ENCODE results near the gene ASB12.

The ASB12 gene

GRCh38 chrX:64187762-64188150 lies 42.7 kb downstream of the ASB12 start:
- H3K9ac ChIP-seq, result no peak overlapping the region
- H3K4me2 ChIP-seq (ENCODE audit: low read length), result no peak overlapping the region
- H3K36me3 ChIP-seq (ENCODE audit: control insufficient read depth, insufficient read depth, low read length), result no peaks in the 10 kb centered on the region
- H3K79me2 ChIP-seq, result no peaks in the 10 kb centered on the region
- no peaks in the 10 kb centered on the region for H3K4me1 ChIP-seq
- no peak overlapping the region for H3K27ac ChIP-seq
- no peaks in the 10 kb centered on the region for H3K27me3 ChIP-seq (ENCODE audit: control insufficient read depth, insufficient read depth, low read length)
- no peak overlapping the region for H2AFZ ChIP-seq
- no peaks in the 10 kb centered on the region for H3K9me3 ChIP-seq (ENCODE audit: control insufficient read depth, low read length)
- TF ChIP-seq CTCF (IDR thresholded peaks at IDR 0.05), result no peak
- no peak overlapping the region for H3K4me3 ChIP-seq (ENCODE audit: low read depth, low read length)

DNA sequence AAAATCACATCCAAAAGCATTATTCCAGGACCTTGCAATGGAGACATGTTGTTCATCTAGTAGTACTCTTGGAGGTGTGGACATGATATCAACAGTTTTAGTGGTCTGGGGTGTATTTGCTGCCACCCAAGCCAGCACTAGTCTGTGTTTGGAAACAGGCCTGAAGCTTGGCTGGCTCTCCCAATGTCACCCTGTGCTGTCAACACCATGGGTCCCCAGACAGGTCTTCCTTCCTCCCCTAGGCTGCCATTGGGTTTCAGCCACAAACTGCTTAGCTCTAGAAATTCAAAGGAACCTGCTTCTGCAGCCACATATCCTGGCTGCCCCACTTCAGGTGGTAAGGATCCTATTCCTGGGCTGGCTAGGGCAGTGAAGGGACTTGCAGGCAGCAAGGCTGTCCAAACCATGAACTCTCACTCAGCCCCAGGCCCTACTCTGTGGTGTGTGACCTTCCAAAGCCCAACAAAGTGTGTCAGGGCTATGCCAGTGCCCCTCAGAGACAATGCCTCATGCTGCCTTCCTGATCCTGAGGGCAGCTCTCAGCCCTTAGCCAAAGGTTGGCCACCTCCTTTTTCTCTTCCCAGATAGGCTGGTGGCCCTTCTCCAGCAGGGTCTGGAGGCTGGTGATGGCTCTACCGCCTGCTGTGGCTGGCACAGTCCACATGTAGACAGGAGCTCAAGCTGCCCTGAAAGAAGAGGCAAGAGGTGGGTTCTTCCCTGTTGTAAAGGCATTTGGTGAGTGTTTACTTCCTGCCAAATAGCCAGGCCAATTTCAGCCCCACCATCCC lies 43.2 kb downstream of the ASB12 start:
- Histone ChIP-seq H3K4me1 (no peaks in the 10 kb centered on the region), H3K27me3 (ENCODE audit: control insufficient read depth, insufficient read depth, low read length) (no peaks in the 10 kb centered on the region), H3K36me3 (ENCODE audit: control insufficient read depth, insufficient read depth, low read length) (no peaks in the 10 kb centered on the region), H3K9ac (no peak overlapping the region), H3K4me3 (ENCODE audit: low read depth, low read length) (no peak overlapping the region), H3K4me2 (ENCODE audit: low read length) (no peak overlapping the region), H3K27ac (no peak overlapping the region), H3K9me3 (ENCODE audit: control insufficient read depth, low read length) (no peaks in the 10 kb centered on the region), H2AFZ (no peak overlapping the region), H3K79me2 (no peaks in the 10 kb centered on the region)
- no peak for TF ChIP-seq CTCF (IDR thresholded peaks at IDR 0.05)

DNA sequence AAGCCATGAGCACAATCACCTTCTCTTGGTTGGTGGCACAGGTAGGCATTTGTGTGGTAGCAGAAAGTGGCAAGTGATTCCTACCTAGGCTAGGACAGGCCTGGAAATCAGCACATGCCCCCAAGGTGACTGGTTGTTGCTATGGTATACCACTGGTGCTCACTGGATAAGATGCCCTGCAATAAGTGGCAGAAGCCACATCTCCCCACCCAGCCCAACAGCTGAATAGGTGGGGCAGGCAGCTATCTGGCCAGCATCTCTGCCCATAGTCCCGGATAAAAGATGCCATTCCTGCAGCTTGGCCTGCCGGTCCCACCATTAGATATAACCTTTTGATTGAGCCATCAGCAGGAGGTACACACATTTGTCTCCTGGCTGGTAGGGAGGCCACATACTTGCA lies 46.0 kb downstream of the ASB12 start:
- Histone ChIP-seq H3K27ac (no peak overlapping the region), H3K4me1 (no peaks in the 10 kb centered on the region), H3K4me2 (ENCODE audit: low read length) (no peak overlapping the region), H3K36me3 (ENCODE audit: control insufficient read depth, insufficient read depth, low read length) (no peaks in the 10 kb centered on the region), H2AFZ (no peak overlapping the region), H3K9ac (no peak overlapping the region), H3K79me2 (no peaks in the 10 kb centered on the region), H3K4me3 (ENCODE audit: low read depth, low read length) (no peak overlapping the region), H3K9me3 (ENCODE audit: control insufficient read depth, low read length) (no peaks in the 10 kb centered on the region), H3K27me3 (ENCODE audit: control insufficient read depth, insufficient read depth, low read length) (no peaks in the 10 kb centered on the region)
- TF ChIP-seq CTCF (IDR thresholded peaks at IDR 0.05), result no peak

GRCh38 chrX:64182208-64182607 lies 48.2 kb downstream of the ASB12 start:
- H2AFZ ChIP-seq, result no peak overlapping the region
- no peak overlapping the region for H3K27ac ChIP-seq
- no peak overlapping the region for H3K4me3 ChIP-seq (ENCODE audit: low read depth, low read length)
- no peak for TF ChIP-seq CTCF (IDR thresholded peaks at IDR 0.05)
- H3K79me2 ChIP-seq, result no peaks in the 10 kb centered on the region
- no peak overlapping the region for H3K4me2 ChIP-seq (ENCODE audit: low read length)
- H3K36me3 ChIP-seq (ENCODE audit: control insufficient read depth, insufficient read depth, low read length), result no peaks in the 10 kb centered on the region
- no peaks in the 10 kb centered on the region for H3K4me1 ChIP-seq
- no peaks in the 10 kb centered on the region for H3K27me3 ChIP-seq (ENCODE audit: control insufficient read depth, insufficient read depth, low read length)
- H3K9ac ChIP-seq, result no peak overlapping the region
- H3K9me3 ChIP-seq (ENCODE audit: control insufficient read depth, low read length), result no peaks in the 10 kb centered on the region

DNA sequence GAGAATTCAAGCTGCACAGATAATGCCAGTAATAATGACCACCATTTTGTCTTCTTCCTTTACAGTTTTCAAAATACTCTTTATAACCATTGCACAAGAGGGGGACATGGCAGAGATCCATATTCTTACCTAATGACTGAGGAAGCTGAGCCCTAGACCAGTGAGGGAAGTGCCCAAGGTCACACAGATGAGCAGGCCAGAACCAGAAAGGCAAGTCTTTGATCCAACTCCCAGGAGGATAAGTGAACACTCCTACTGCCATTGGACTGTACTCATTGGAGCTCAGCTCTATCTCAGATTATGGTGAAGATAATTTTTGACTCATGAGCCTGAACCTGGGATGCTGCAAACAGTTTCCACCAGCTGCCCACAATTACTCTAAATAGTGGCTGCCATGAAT lies 53.5 kb downstream of the ASB12 start:
- H2AFZ ChIP-seq, result no peak overlapping the region
- no peaks in the 10 kb centered on the region for H3K4me1 ChIP-seq
- no peak overlapping the region for H3K27ac ChIP-seq
- TF ChIP-seq CTCF (IDR thresholded peaks at IDR 0.05), result no peak
- no peak overlapping the region for H3K4me2 ChIP-seq (ENCODE audit: low read length)
- no peaks in the 10 kb centered on the region for H3K36me3 ChIP-seq (ENCODE audit: control insufficient read depth, insufficient read depth, low read length)
- no peaks in the 10 kb centered on the region for H3K79me2 ChIP-seq
- no peaks in the 10 kb centered on the region for H3K27me3 ChIP-seq (ENCODE audit: control insufficient read depth, insufficient read depth, low read length)
- no peak overlapping the region for H3K9ac ChIP-seq
- no peak overlapping the region for H3K4me3 ChIP-seq (ENCODE audit: low read depth, low read length)
- no peaks in the 10 kb centered on the region for H3K9me3 ChIP-seq (ENCODE audit: control insufficient read depth, low read length)
